Activated T-helper 2 cell treated with anti-CD3 and anti-CD28 coated beads, Interferon-gamma antibody, Interleukin-2, Interleukin-4, amounts not matched to agents 10 μg/mL and 5 μg/mL and 100 μg/mL, durations not matched to agents 14 hours and 24 hours and 36 hours (primary cell): Measurements from ENCODE around the gene ATXN7. TPM values are rescaled to one million over a fixed set of nuclear protein-coding genes. Genes with fewer than 3 reads are reported as not detected.

Experiments used
- DNase-seq: peaks from one replicate; pipeline ENCODE4 v3.0.0; 2021; ENCODE audit warnings: low spot score
- H3K27ac Mint-ChIP-seq: one replicate; pipeline ENCODE4 v1.8.0; 2021; ENCODE audit warnings: mixed read lengths
- H3K27me3 Mint-ChIP-seq: one replicate; pipeline ENCODE4 v1.8.0; 2021; ENCODE audit warnings: low read depth, mixed read lengths
- H3K36me3 Mint-ChIP-seq: one replicate; pipeline ENCODE4 v1.8.0; 2021; ENCODE audit warnings: low read depth, mixed read lengths
- H3K4me1 Mint-ChIP-seq: one replicate; pipeline ENCODE4 v1.8.0; 2021; ENCODE audit warnings: low read depth, mixed read lengths
- H3K4me3 Mint-ChIP-seq: one replicate; pipeline ENCODE4 v1.8.0; 2021; ENCODE audit warnings: low read depth, mild to moderate bottlenecking, moderate library complexity, mixed read lengths
- H3K9me3 Mint-ChIP-seq: one replicate; pipeline ENCODE4 v1.8.0; 2021; ENCODE audit warnings: mixed read lengths
- intact Hi-C: fragments of 100-400 bp; cut with micrococcal nuclease; formaldehyde crosslinking; loops from one replicate; pipeline ENCODE4 v1.15.1; 2023
- total RNA-seq: library from RNA; stranded (reverse); gene quantifications from 2 replicates; pipeline ENCODE4 v1.2.3, GENCODE V29; 2022

ATXN7 gene
- total RNA-seq, 1 donor from 2014 or later, result 42.8 TPM

DNA sequence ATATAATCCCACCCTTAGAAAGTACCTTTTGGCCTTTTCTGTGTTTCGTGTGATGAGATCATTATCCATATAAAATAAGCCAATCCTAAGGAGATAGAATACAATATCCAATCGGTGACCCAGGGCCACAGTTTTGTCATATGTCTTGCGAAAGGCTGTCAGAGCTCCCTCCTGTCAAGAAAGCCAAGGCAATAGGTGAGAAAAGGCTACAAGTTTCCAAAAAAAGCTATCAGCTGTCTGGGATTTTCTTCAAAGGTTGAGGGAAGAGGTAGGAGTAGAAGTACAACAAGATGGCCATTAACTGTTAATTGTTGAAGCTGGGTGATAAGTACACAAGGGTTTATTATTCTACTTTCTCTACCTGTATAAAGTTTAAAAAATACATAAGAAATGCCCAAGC lies 155.6 kb downstream of the ATXN7 start:
- H3K36me3 Mint-ChIP-seq, result peaks cover 64% of the 10 kb centered on the region
- intact Hi-C loops, result no loop called here
- H3K4me3 Mint-ChIP-seq, result no peak overlapping the region
- no peaks in the 10 kb centered on the region for H3K27me3 Mint-ChIP-seq
- no peak for DNase-seq
- no peaks in the 10 kb centered on the region for H3K9me3 Mint-ChIP-seq
- H3K4me1 Mint-ChIP-seq, result peaks cover 29% of the 10 kb centered on the region
- H3K27ac Mint-ChIP-seq, result no peak overlapping the region

GRCh38 chr3:64019879-64020278 lies 156.2 kb downstream of the ATXN7 start:
- Mint-ChIP-seq H3K9me3 (no peaks in the 10 kb centered on the region), H3K4me3 (no peak overlapping the region), H3K36me3 (peaks cover 58% of the 10 kb centered on the region)

GRCh38 chr3:64021922-64022321 lies 158.3 kb downstream of the ATXN7 start:
- Mint-ChIP-seq H3K4me3 (peak overlapping the region; percentile 83), H3K4me1 (peaks cover 26% of the 10 kb centered on the region), H3K9me3 (no peaks in the 10 kb centered on the region), H3K27ac (peak overlapping the region; percentile 56), H3K27me3 (peaks cover under 1% of the 10 kb centered on the region), H3K36me3 (peaks cover 45% of the 10 kb centered on the region)
- no peak for DNase-seq
- intact Hi-C loops, result loop anchor here (2.0 to 10.0 kb wide), 2 partner anchors 53 to 157 kb away; partner anchors contain the start of genes ATXN7 and THOC7

More at GRCh38 chr3:64019879-64020278, 156.2 kb downstream of the ATXN7 start:
- Mint-ChIP-seq H3K4me1 (peaks cover 24% of the 10 kb centered on the region), H3K27me3 (no peaks in the 10 kb centered on the region), H3K27ac (no peak overlapping the region)
- intact Hi-C loops, result loop anchor here (10.0 kb wide), 1 partner anchor 155 kb away; the partner anchor contains the start of genes ATXN7 and THOC7
- no peak for DNase-seq

GRCh38 chr3:64022451-64023186 lies 159.0 kb downstream of the ATXN7 start:
- no peak for DNase-seq
- intact Hi-C loops, result loop anchor here (2.0 to 10.0 kb wide), 2 partner anchors 54 to 158 kb away; partner anchors contain the start of genes ATXN7 and THOC7
- peaks cover 26% of the 10 kb centered on the region for H3K4me1 Mint-ChIP-seq
- peak overlapping the region; percentile 56 for H3K27ac Mint-ChIP-seq
- peaks cover 38% of the 10 kb centered on the region for H3K36me3 Mint-ChIP-seq
- peaks cover 7% of the 10 kb centered on the region for H3K27me3 Mint-ChIP-seq
- H3K4me3 Mint-ChIP-seq, result peak overlapping the region; percentile 83
- no peaks in the 10 kb centered on the region for H3K9me3 Mint-ChIP-seq

- no peaks in the 10 kb centered on the region for H3K9me3 Mint-ChIP-seq
- H3K4me3 Mint-ChIP-seq, result peak within 1 kb of the TSS; percentile 83
- peaks cover 14% of the 10 kb centered on the region for H3K27me3 Mint-ChIP-seq
- H3K4me1 Mint-ChIP-seq, result peaks cover 24% of the 10 kb centered on the region
- intact Hi-C loops, result loop anchor here (2.0 to 10.0 kb wide), 2 partner anchors 55 to 159 kb away; partner anchors contain the start of genes ATXN7 and THOC7
- H3K36me3 Mint-ChIP-seq, result peaks cover 31% of the 10 kb centered on the region
- DNase-seq, result peak; percentile 91
- peak within 1 kb of the TSS; percentile 56 for H3K27ac Mint-ChIP-seq
Measured at GRCh38 chr3:64023187-64023860, 159.7 kb downstream of the ATXN7 start, which contains the start of gene PSMD6. TSS of gene PSMD6 (minus strand) at chr3:64023494. CDS start at chr3:64023419, 75 bp downstream.

GRCh38 chr3:64023861-64024223 lies 160.2 kb downstream of the ATXN7 start:
- H3K27me3 Mint-ChIP-seq, result peaks cover 20% of the 10 kb centered on the region
- no peaks in the 10 kb centered on the region for H3K9me3 Mint-ChIP-seq
- H3K36me3 Mint-ChIP-seq, result peaks cover 27% of the 10 kb centered on the region
- H3K27ac Mint-ChIP-seq, result peak overlapping the region; percentile 56
- H3K4me1 Mint-ChIP-seq, result peaks cover 24% of the 10 kb centered on the region
- no peak for DNase-seq
- intact Hi-C loops, result loop anchor here (2.0 to 10.0 kb wide), 2 partner anchors 55 to 159 kb away; partner anchors contain the start of genes ATXN7 and THOC7
- H3K4me3 Mint-ChIP-seq, result peak overlapping the region; percentile 83

- Mint-ChIP-seq H3K36me3 (peaks cover 13% of the 10 kb centered on the region), H3K27ac (no peak overlapping the region)
- intact Hi-C loops, result loop anchor here (10.0 kb wide), 1 partner anchor 162 kb away; the partner anchor contains the start of genes ATXN7 and THOC7
Measured at GRCh38 chr3:64026346-64026745, 162.7 kb downstream of the ATXN7 start.

DNA sequence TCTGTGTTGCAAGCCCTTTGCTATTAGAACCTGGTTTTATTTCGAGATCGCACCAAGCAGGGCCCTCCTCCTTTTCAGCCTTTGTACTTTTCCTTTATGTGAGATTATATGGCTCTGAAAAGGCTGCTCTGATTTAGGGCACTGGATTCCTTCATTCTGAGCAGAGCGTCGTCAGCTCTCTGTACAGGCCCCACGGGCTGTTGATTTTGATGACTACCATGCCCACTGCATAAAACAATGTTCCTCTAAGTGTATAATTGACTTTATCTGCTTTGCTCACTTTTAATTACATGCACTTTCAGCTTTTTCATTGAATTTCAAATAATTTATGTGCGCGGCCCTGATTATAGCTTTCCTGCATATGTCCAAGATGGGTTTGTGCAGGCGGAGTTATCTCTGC lies 164.0 kb downstream of the ATXN7 start:
- H3K27me3 Mint-ChIP-seq, result peaks cover 27% of the 10 kb centered on the region
- no peaks in the 10 kb centered on the region for H3K9me3 Mint-ChIP-seq
- H3K4me1 Mint-ChIP-seq, result peaks cover 19% of the 10 kb centered on the region
- H3K4me3 Mint-ChIP-seq, result no peak overlapping the region
- intact Hi-C loops, result loop anchor here (10.0 kb wide), 1 partner anchor 163 kb away; the partner anchor contains the start of genes ATXN7 and THOC7
- DNase-seq, result no peak
- peaks cover under 1% of the 10 kb centered on the region for H3K36me3 Mint-ChIP-seq
- H3K27ac Mint-ChIP-seq, result no peak overlapping the region

More at GRCh38 chr3:64026346-64026745, 162.7 kb downstream of the ATXN7 start:
- peaks cover 27% of the 10 kb centered on the region for H3K27me3 Mint-ChIP-seq
- no peaks in the 10 kb centered on the region for H3K9me3 Mint-ChIP-seq
- peaks cover 27% of the 10 kb centered on the region for H3K4me1 Mint-ChIP-seq
- H3K4me3 Mint-ChIP-seq, result no peak overlapping the region
- DNase-seq, result no peak

GRCh38 chr3:64028754-64029153 lies 165.1 kb downstream of the ATXN7 start:
- no peak overlapping the region for H3K27ac Mint-ChIP-seq
- intact Hi-C loops, result loop anchor here (10.0 kb wide), 1 partner anchor 164 kb away; the partner anchor contains the start of genes ATXN7 and THOC7
- H3K27me3 Mint-ChIP-seq, result peaks cover 27% of the 10 kb centered on the region
- H3K4me1 Mint-ChIP-seq, result peaks cover 16% of the 10 kb centered on the region
- H3K9me3 Mint-ChIP-seq, result peaks cover under 1% of the 10 kb centered on the region
- DNase-seq, result no peak
- H3K36me3 Mint-ChIP-seq, result no peaks in the 10 kb centered on the region
- no peak overlapping the region for H3K4me3 Mint-ChIP-seq

GRCh38 chr3:64029287-64029686 lies 165.6 kb downstream of the ATXN7 start:
- Mint-ChIP-seq H3K27ac (no peak overlapping the region), H3K36me3 (no peaks in the 10 kb centered on the region)
- no peak for DNase-seq

GRCh38 chr3:64030741-64031140 lies 167.1 kb downstream of the ATXN7 start:
- peaks cover 16% of the 10 kb centered on the region for H3K4me1 Mint-ChIP-seq
- no peaks in the 10 kb centered on the region for H3K36me3 Mint-ChIP-seq
- DNase-seq, result peak; percentile 61
- intact Hi-C loops, result loop anchor here (1.0 kb wide), 2 partner anchors 369 to 454 kb away; no protein-coding TSS in a partner anchor
- peaks cover 27% of the 10 kb centered on the region for H3K27me3 Mint-ChIP-seq
- peaks cover 16% of the 10 kb centered on the region for H3K9me3 Mint-ChIP-seq
- H3K27ac Mint-ChIP-seq, result peak overlapping the region; percentile 64
- peak overlapping the region; percentile 64 for H3K4me3 Mint-ChIP-seq

More at GRCh38 chr3:64029287-64029686, 165.6 kb downstream of the ATXN7 start:
- intact Hi-C loops, result loop anchor here (10.0 kb wide), 1 partner anchor 164 kb away; the partner anchor contains the start of genes ATXN7 and THOC7
- Mint-ChIP-seq H3K4me1 (peaks cover 15% of the 10 kb centered on the region), H3K9me3 (peaks cover 6% of the 10 kb centered on the region), H3K27me3 (peaks cover 27% of the 10 kb centered on the region), H3K4me3 (no peak overlapping the region)
